GM12878 (cell line): ENCODE measurements around the gene SP110. TPM values are rescaled to one million over a fixed set of nuclear protein-coding genes. Genes with fewer than 3 reads are reported as not detected.

Source experiments
- BCL3 ChIP-seq: IDR thresholded peaks from 2 replicates; pipeline ENCODE4 v1.6.1; 2011; ENCODE audit warnings: borderline replicate concordance, low read depth, mild to moderate bottlenecking, moderate library complexity, low read length; ENCODE audit not compliant: insufficient read depth, poor library complexity, severe bottlenecking
- CUX1 ChIP-seq: IDR thresholded peaks from 2 replicates; pipeline ENCODE4 v1.6.1; 2012; ENCODE audit warnings: improper control_type of control experiment, low read depth, low read length; ENCODE audit not compliant: insufficient replicate concordance
- EP300 ChIP-seq, 2 experiments: fragments of 150-350 bp in 1 of 2; IDR thresholded peaks; 2 replicates each; pipeline ENCODE4 v1.6.1; 2011 to 2012; ENCODE audit warnings: low read depth in 2 of 2, low read length in 2 of 2, borderline replicate concordance in 1 of 2, improper control_type of control experiment in 1 of 2, inconsistent platforms in 1 of 2; ENCODE audit not compliant: control insufficient read depth in 1 of 2
- HCFC1 ChIP-seq: fragments of 150-350 bp; IDR thresholded peaks from 2 replicates; pipeline ENCODE4 v1.6.1; 2014; ENCODE audit warnings: low read length
- HDAC6 ChIP-seq: fragments of 200-600 bp; sonication (generic); IDR thresholded peaks from one replicate; pipeline ENCODE4 v1.8.0; 2017; ENCODE audit warnings: antibody characterized with exemption; ENCODE audit not compliant: unreplicated experiment
- HDGF ChIP-seq: fragments of 450-650 bp; IDR thresholded peaks from 2 replicates; pipeline ENCODE4 v1.6.1; 2016; ENCODE audit warnings: antibody characterized with exemption
- IKZF1 ChIP-seq: fragments of 450-650 bp; conservative IDR thresholded peaks from 2 replicates; pipeline ENCODE4 v1.6.1; 2017; ENCODE audit warnings: antibody characterized with exemption, mild to moderate bottlenecking
- IKZF2 ChIP-seq, 2 experiments: fragments of 450-650 bp; IDR thresholded peaks; 2 replicates each; pipeline ENCODE4 v1.6.1; 2017; ENCODE audit warnings: mild to moderate bottlenecking in 2 of 2, moderate library complexity in 2 of 2
- IRF3 ChIP-seq: fragments of 450-650 bp; IDR thresholded peaks from 2 replicates; pipeline ENCODE4 v1.6.1; 2014; ENCODE audit warnings: mild to moderate bottlenecking
- MEF2B ChIP-seq: fragments of 450-650 bp; IDR thresholded peaks from 2 replicates; pipeline ENCODE4 v1.6.1; 2018; ENCODE audit warnings: mild to moderate bottlenecking, moderate library complexity; ENCODE audit not compliant: partially characterized antibody, poor library complexity, severe bottlenecking
- NFYB ChIP-seq: IDR thresholded peaks from 2 replicates; pipeline ENCODE4 v1.6.1; 2011; ENCODE audit warnings: low read depth, mild to moderate bottlenecking, low read length, improper control_type of control experiment, moderate library complexity; ENCODE audit not compliant: insufficient read depth
- NKRF ChIP-seq: fragments of 450-650 bp; conservative IDR thresholded peaks from 2 replicates; pipeline ENCODE4 v1.6.1; 2017; ENCODE audit warnings: mild to moderate bottlenecking, moderate library complexity
- PKNOX1 ChIP-seq: fragments of 450-650 bp; IDR thresholded peaks from 2 replicates; pipeline ENCODE4 v1.6.1; 2016; ENCODE audit warnings: mild to moderate bottlenecking
- RB1 ChIP-seq: fragments of 450-650 bp; formaldehyde crosslinking; IDR thresholded peaks from 2 replicates; pipeline ENCODE4 v1.6.1; 2017; ENCODE audit warnings: mild to moderate bottlenecking, borderline replicate concordance
- RELA ChIP-seq: fragments of 450-650 bp; IDR thresholded peaks from 2 replicates; pipeline ENCODE4 v1.8.0; 2014; ENCODE audit warnings: borderline replicate concordance; ENCODE audit not compliant: partially characterized antibody
- TAF1 ChIP-seq: IDR thresholded peaks from 2 replicates; pipeline ENCODE4 v1.6.1; 2011; ENCODE audit warnings: mild to moderate bottlenecking, low read depth, low read length, borderline replicate concordance
- ZNF384 ChIP-seq: IDR thresholded peaks from 2 replicates; pipeline ENCODE4 v1.6.1; 2012; ENCODE audit warnings: low read depth, mild to moderate bottlenecking, low read length, improper control_type of control experiment, borderline replicate concordance
- polyA plus RNA-seq, 11 experiments: library from polyadenylated mRNA; depleted of rRNA in 4 of 11; unstranded in 6 of 11; stranded (reverse) in 5 of 11; fragments of >200 nt; fragmentation: Nextera tagmentation in 4 of 11; fragmentation: Illumina TruSeq in 1 of 11; extraction: Ambion mirVana in 4 of 11; extraction: Trizol in 1 of 11; gene quantifications; 1 replicate in 1 of 11; 2 replicates in 10 of 11; pipeline versions ENCODE4 v1.2.1 to v1.2.3, GENCODE V29; 2011 to 2016; ENCODE audit warnings: inconsistent platforms in 2 of 11, missing spikeins in 2 of 11, low read depth in 1 of 11
- total RNA-seq, 4 experiments: library from RNA; depleted of rRNA in 3 of 4; stranded (reverse); fragments of >200 nt in 3 of 4; fragmentation: Illumina TruSeq in 1 of 4; extraction: Trizol in 1 of 4; gene quantifications; 2 replicates each; pipeline versions ENCODE4 v1.2.1 to v1.2.3, GENCODE V29; 2013 to 2021

Gene SP110
- total and polyA plus RNA-seq, 10 of the 15 experiments (the other 5 are each of a cell fraction or from before 2014, with no cell fraction given), result 81.2 to 149 (median 100) TPM

GRCh38 chr2:230219419-230220331, at the start of gene SP110 (continued):
- TF ChIP-seq CUX1, result no peak
- TF ChIP-seq ZNF384, result no peak
- peak; percentile 83 for TF ChIP-seq NKRF
- TF ChIP-seq BCL3, result no peak
- TF ChIP-seq MEF2B, result peak; percentile 13
- no peak for TF ChIP-seq EP300 (IDR thresholded peaks at IDR 0.05; ENCODE audit: borderline replicate concordance in 1 of 2, control insufficient read depth in 1 of 2, low read depth in 2 of 2, low read length in 2 of 2)
- TF ChIP-seq RB1, result no peak
- TF ChIP-seq IKZF2 (IDR thresholded peaks at IDR 0.05), result peak; percentile 81 to 87
- no peak for TF ChIP-seq IRF3
- TF ChIP-seq HCFC1, result no peak
- no peak for TF ChIP-seq RELA
- no peak for TF ChIP-seq HDGF
- no peak for TF ChIP-seq HDAC6
- peak; percentile 76 for TF ChIP-seq TAF1
- TF ChIP-seq PKNOX1, result no peak
- TF ChIP-seq IKZF1, result peak; percentile 86
- no peak for TF ChIP-seq NFYB
